Measurements from ENCODE around the gene CDH23.

Gene CDH23

GRCh38 chr10:71512312-71512711 lies 115.6 kb downstream of the CDH23 start:
- in situ Hi-C loops (cut with HindIII; ENCODE audit: low sequenced_read_pairs): loop anchor here (5.0 kb wide), 1 partner anchor 40 kb away; no protein-coding TSS in a partner anchor
- no peak overlapping the region for H3K4me3 ChIP-seq (ENCODE audit: low read depth, low read length)
- DNase-seq (ENCODE audit: low read depth): no peak
- no peak for TF ChIP-seq CTCF (IDR thresholded peaks at IDR 0.05; ENCODE audit: low read depth, low read length, missing control alignments)

GRCh38 chr10:71512761-71513539 lies 116.2 kb downstream of the CDH23 start:
- TF ChIP-seq CTCF (IDR thresholded peaks at IDR 0.05; ENCODE audit: low read depth, low read length, missing control alignments): no peak
- no peak overlapping the region for H3K4me3 ChIP-seq (ENCODE audit: low read depth, low read length)
- no peak for DNase-seq (ENCODE audit: low read depth)
- in situ Hi-C loops (cut with HindIII; ENCODE audit: low sequenced_read_pairs): loop anchor here (5.0 kb wide), 1 partner anchor 39 kb away; no protein-coding TSS in a partner anchor

- no peak for TF ChIP-seq CTCF (IDR thresholded peaks at IDR 0.05; ENCODE audit: low read depth, low read length, missing control alignments)
- H3K4me3 ChIP-seq (ENCODE audit: low read depth, low read length): no peak overlapping the region
- no peak for DNase-seq (ENCODE audit: low read depth)
- in situ Hi-C loops (cut with HindIII; ENCODE audit: low sequenced_read_pairs): loop anchor here (5.0 kb wide), 1 partner anchor 39 kb away; no protein-coding TSS in a partner anchor
These were observed 116.8 kb downstream of the CDH23 start for GRCh38 chr10:71513540-71513853.

GRCh38 chr10:71513936-71514335 lies 117.2 kb downstream of the CDH23 start:
- in situ Hi-C loops (cut with HindIII; ENCODE audit: low sequenced_read_pairs): loop anchor here (5.0 kb wide), 1 partner anchor 38 kb away; no protein-coding TSS in a partner anchor
- no peak for TF ChIP-seq CTCF (IDR thresholded peaks at IDR 0.05; ENCODE audit: low read depth, low read length, missing control alignments)
- no peak for DNase-seq (ENCODE audit: low read depth)
- H3K4me3 ChIP-seq (ENCODE audit: low read depth, low read length): no peak overlapping the region

GRCh38 chr10:71515531-71516172 lies 118.9 kb downstream of the CDH23 start:
- no peak for TF ChIP-seq CTCF (IDR thresholded peaks at IDR 0.05; ENCODE audit: low read depth, low read length, missing control alignments)
- DNase-seq (ENCODE audit: low read depth): no peak
- no peak overlapping the region for H3K4me3 ChIP-seq (ENCODE audit: low read depth, low read length)
- in situ Hi-C loops (cut with HindIII; ENCODE audit: low sequenced_read_pairs): no loop called here

GRCh38 chr10:71516890-71517289 lies 120.2 kb downstream of the CDH23 start:
- TF ChIP-seq CTCF (IDR thresholded peaks at IDR 0.05; ENCODE audit: low read depth, low read length, missing control alignments): no peak
- H3K4me3 ChIP-seq (ENCODE audit: low read depth, low read length): no peak overlapping the region
- in situ Hi-C loops (cut with HindIII; ENCODE audit: low sequenced_read_pairs): no loop called here
- DNase-seq (ENCODE audit: low read depth): no peak

Data from astrocyte of the cerebellum (primary cell).